ENCODE measurements around the gene OR51B4. TPM values are rescaled to one million over a fixed set of nuclear protein-coding genes. Genes with fewer than 3 reads are reported as not detected.

The OR51B4 gene
- total and polyA plus RNA-seq, 9 of the 15 experiments (the other 6 are each of a cell fraction or from before 2014, with no cell fraction given), result 17.1 to 64.6 (median 39.9) TPM

DNA sequence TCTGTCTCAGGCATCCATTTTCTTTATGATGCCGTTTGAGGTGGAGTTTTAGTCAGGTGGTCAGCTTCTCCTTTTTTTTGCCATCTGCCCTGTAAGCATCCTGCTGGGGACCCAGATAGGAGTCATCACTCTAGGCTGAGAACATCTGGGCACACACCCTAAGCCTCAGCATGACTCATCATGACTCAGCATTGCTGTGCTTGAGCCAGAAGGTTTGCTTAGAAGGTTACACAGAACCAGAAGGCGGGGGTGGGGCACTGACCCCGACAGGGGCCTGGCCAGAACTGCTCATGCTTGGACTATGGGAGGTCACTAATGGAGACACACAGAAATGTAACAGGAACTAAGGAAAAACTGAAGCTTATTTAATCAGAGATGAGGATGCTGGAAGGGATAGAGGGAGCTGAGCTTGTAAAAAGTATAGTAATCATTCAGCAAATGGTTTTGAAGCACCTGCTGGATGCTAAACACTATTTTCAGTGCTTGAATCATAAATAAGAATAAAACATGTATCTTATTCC, 21.1 kb downstream of the OR51B4 start (continued):
- TF ChIP-seq SPI1 (IDR thresholded peaks at IDR 0.05; ENCODE audit: borderline replicate concordance, low read depth, low read length) (peak; percentile 66; the same call in 1 of the 2 replicates), SMAD4 (CRISPR knock-in tag; conservative IDR thresholded peaks at IDR 0.05) (peak; percentile 97), ZNF561 (CRISPR knock-in tag; conservative IDR thresholded peaks at IDR 0.05) (no peak), YY1 (IDR thresholded peaks at IDR 0.05; ENCODE audit: borderline replicate concordance in 1 of 3, control insufficient read depth in 1 of 3, extremely low read depth in 1 of 3, insufficient read depth in 3 of 3, insufficient read length in 1 of 3, insufficient replicate concordance in 2 of 3, low read depth in 1 of 3, low read length in 2 of 3) (peak in 2 of 3 experiments; percentile 41 to 72), TCFL5 (CRISPR knock-in tag; conservative IDR thresholded peaks at IDR 0.05) (peak; percentile 80; the same call in 1 of the 2 replicates), MBD2 (IDR thresholded peaks at IDR 0.05; ENCODE audit: borderline replicate concordance, low read depth) (peak; percentile 91), ETS1 (conservative IDR thresholded peaks at IDR 0.05; ENCODE audit: control insufficient read depth, low read depth, low read length) (peak; percentile 94), ATF4 (CRISPR knock-in tag; IDR thresholded peaks at IDR 0.05) (peak; percentile 79), NCOA1 (IDR thresholded peaks at IDR 0.05; ENCODE audit: low read depth) (peak; percentile 95), MECOM (CRISPR knock-in tag; IDR thresholded peaks at IDR 0.05) (peak; percentile 89), NONO (IDR thresholded peaks at IDR 0.05; ENCODE audit: low read depth in 2 of 2, low read length in 1 of 2) (peak in 1 of 2 experiments; percentile 90; a peak in 2 of 4 replicates), ZKSCAN8 (CRISPR knock-in tag; IDR thresholded peaks at IDR 0.05) (peak; percentile 82), PHB2 (IDR thresholded peaks at IDR 0.05; ENCODE audit: low read depth) (peak; percentile 84), GTF2A2 (tag; IDR thresholded peaks at IDR 0.05) (no peak), ZNF644 (tag; IDR thresholded peaks at IDR 0.05; ENCODE audit: low read depth) (peak; percentile 98), HIVEP1 (CRISPR knock-in tag; IDR thresholded peaks at IDR 0.05) (peak; percentile 89), JUN (IDR thresholded peaks at IDR 0.05; ENCODE audit: borderline replicate concordance, low read depth, low read length) (peak; percentile 99), JUN (CRISPR knock-in tag; IDR thresholded peaks at IDR 0.05; ENCODE audit: borderline replicate concordance) (no peak; the same call in 1 of the 2 replicates), THRB (CRISPR knock-in tag; conservative IDR thresholded peaks at IDR 0.05) (peak; percentile 84; the same call in 1 of the 2 replicates), L3MBTL2 (IDR thresholded peaks at IDR 0.05) (peak; percentile 59), IRF1 (CRISPR knock-in tag; IDR thresholded peaks at IDR 0.05; ENCODE audit: borderline replicate concordance) (no peak), NFE2L1 (tag; IDR thresholded peaks at IDR 0.05; ENCODE audit: borderline replicate concordance, low read depth) (peak; percentile 100), TARDBP (IDR thresholded peaks at IDR 0.05) (peak; percentile 45; the same call in 1 of the 2 replicates)
